Upper lobe of left lung (tissue), 4 donors: ENCODE data around the gene UBE2N.

ENCODE experiments used
- CTCF ChIP-seq, 6 experiments: fragments of 450-650 bp in 4 of 6; fragments of 200-600 bp in 2 of 6; sonication (generic) in 2 of 6; IDR thresholded peaks; one replicate each; pipeline ENCODE4 v1.5.1; 2016 to 2019; ENCODE audit warnings: antibody characterized with exemption in 6 of 6
- POLR2A ChIP-seq, 4 donors: fragments of 450-650 bp; IDR thresholded peaks; one replicate each; pipeline ENCODE4 v1.5.1; 2016 to 2017; ENCODE audit warnings: antibody characterized with exemption in 4 of 4, mild to moderate bottlenecking in 2 of 4

GRCh38 chr12:93387780-93388179 is 54.0 kb downstream of the UBE2N start:
- TF ChIP-seq CTCF (IDR thresholded peaks at IDR 0.05) (no peak), POLR2A (IDR thresholded peaks at IDR 0.05) (no peak)
